UCSD-AML1 (cell line): ENCODE data around the gene HTR2B.
"Not testable (repeated sequence)": the region's sequence is repeated elsewhere in the genome, so short reads cannot be mapped to it uniquely, and the experiment has no call there.

ENCODE experiments used
- DNase-seq: peaks from one replicate; lab custom pipeline; 2025; ENCODE audit not compliant: unreplicated experiment; lab: John Stamatoyannopoulos, UW

The HTR2B gene

DNA sequence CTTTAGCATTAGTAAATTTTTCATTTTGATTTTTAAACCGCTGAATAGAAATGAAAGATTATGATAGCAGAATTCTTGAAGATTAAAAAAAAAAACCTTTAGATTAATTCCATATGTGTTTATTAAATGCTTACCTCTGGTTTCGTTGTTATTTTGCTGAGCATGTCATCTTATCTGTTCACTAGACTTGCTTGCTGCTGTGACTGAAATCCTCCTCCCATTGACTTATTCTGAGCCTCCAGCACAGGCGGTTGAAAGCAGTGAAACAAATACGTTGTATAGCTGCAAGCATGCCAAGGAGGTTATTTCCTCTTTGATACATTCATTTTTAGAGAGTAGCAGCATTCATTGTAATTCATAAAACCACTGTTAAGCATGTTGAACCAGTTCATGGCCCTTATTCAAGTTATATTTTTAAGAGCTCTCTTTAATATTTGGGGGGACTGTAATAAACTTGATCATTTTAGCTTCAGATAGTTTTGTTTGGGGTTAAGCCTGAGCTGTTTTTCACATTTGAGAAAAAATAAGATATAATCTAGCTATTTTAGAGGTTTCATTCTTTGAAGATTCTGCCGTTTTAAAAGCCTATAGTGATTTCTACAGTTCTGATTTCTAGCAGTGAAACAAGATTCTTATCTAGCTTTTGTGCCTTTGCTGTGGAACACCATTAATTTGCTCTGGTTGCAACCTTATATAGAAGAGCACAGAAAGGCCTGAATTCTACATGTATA is at the start of gene HTR2B:
Gene HTR2B (minus strand): TSS at position 205 of the 731 bp plus-strand sequence. CDS start 1,278 bp downstream, outside the sequence.
- no peak for DNase-seq

DNA sequence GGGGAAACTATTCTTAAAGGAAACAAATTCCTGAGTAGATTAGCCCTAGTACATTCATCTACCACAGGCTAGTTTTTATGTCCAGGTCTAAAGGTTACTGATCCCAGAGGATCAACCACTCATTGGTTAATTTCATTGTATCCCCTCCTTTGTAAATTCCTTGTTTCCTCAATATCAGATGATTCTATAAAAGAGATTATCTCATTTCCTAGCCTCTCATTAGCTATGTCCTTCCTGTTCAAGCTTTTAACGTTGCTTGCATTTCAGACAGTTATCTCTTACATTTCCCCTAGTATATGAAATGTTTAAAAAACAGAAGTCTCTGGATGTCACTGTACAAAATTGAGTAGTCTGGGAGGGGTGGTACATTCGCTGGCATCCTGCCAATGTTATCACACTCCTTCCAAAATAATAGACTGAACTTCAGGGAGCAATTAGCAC is 49.4 kb upstream of the HTR2B start:
- DNase-seq, result no peak

- DNase-seq, result no peak
Measured at GRCh38 chr2:231172025-231172424, 47.2 kb upstream of the HTR2B start.

DNA sequence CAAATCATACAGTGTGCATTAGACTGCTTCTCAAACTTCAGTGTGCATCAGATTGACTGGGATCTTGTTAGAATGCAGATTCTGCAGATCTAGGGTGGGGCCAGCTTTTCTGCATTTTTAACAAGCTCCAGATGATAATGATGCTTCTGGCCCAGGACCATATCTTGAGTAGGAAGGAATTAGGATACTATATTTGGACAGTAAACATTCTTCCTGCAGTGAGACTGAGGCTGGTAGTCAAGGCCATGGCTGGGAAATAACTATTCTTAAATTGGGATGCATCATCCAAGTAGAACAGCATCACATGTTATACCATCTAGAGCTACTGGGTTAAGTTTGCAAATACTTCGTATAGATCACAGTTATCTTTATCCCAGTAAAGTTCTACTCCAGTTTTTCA is 45.2 kb upstream of the HTR2B start:
- no peak for DNase-seq

DNA sequence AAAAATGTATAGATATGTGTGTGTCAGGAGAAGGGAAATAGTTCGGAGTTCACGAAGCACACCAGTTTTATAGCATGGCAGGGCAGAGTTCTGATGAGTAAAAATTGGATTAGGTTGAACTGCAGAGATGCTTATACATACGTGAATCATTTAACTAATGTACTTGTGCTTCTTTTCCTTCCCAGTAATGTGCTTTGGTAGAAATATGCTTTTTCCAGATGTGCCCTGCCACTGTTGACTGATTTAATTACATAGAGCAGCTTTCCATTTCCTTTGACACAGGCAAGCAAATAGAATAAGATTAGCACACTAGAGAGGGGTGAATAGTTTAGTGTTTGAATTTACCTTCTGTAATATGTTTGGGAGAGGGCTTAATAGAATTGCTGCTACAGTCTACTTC is 44.6 kb upstream of the HTR2B start:
- no peak for DNase-seq

DNA sequence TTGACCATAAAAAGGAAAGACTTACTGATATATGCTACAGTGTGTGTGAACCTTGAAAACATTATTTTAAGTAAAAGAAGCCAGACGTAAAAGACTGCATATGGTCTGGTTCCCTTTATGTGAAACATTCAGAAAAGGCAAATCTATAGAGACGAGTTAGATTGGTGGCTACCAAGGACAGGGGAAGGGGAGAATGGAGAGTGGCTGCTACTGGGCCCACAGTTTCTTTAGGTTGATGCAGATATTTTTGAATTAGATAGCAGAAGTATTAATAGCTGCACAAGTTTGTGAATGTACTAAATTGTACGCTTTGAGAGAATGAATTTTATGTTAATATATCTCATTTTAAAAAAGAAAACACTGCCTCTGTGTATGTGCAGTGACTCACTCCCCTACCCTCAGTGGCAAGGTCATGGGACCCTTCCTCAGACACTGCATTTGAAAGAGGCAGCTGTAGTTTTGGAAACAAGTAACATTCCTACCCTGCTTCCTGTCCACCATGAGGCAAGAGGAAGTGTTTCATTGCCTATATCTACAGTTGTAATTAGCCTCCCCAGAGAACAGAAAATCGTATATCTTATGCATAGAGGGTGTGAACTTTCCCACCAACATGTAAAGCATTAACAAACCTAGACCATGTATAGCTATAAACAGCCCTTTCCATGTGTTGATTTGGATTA is 43.8 kb upstream of the HTR2B start:
- DNase-seq, result no peak

DNA sequence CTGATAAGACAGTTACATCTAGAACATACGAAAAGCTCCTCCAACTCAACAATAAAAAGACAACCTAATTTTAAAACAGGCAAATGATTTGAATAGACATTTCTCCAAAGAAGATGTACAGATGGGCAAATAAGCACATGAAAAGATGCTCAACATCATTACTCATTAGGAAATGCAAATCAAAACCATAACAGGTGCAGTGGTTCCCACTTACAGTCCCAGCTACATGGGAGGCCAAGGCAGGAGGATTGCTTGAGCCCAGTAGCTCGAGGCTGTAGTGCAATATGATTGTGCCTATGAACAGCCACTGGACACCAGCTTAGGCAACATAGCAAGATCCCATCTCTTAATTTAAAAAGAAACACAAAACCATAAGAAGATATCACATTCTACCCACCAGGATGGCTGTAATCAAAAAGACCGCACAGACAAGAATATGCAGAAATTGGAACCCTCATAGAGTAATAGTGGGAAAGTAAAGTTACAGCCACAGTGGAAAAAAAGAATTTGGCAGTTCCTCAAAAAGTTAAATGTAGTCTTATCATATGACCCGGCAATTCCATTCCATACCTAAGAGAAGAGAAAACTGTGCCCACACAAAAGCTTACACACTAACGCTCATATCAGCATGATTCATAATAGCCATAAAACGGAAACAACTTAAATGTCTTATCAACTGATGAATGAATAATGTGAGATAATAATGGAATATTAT is 43.1 kb upstream of the HTR2B start:
- DNase-seq, result no peak

GRCh38 chr2:231163414-231164095 is 38.7 kb upstream of the HTR2B start:
- DNase-seq, result no peak

DNA sequence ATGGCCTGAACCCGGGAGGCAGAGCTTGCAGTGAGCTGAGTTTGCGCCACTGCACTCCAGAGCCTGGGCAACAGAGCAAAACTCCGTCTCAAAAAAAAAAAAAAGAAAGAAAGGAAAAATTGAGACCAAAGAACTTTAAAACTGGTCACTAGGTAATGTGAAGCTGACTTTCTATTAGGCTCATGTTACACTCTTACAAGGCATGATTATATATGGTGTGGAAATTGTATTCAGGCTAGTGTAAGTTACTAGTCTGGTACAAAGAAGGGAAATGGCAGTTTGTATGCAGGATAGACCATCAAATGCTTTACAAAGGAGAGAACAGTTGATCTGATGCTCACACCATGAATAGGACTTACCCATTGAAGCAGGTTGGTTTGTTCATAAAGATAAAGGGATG is 38.2 kb upstream of the HTR2B start:
- DNase-seq, result no peak

- DNase-seq, result no peak
Measured at GRCh38 chr2:231161877-231162329, 37.1 kb upstream of the HTR2B start.

DNA sequence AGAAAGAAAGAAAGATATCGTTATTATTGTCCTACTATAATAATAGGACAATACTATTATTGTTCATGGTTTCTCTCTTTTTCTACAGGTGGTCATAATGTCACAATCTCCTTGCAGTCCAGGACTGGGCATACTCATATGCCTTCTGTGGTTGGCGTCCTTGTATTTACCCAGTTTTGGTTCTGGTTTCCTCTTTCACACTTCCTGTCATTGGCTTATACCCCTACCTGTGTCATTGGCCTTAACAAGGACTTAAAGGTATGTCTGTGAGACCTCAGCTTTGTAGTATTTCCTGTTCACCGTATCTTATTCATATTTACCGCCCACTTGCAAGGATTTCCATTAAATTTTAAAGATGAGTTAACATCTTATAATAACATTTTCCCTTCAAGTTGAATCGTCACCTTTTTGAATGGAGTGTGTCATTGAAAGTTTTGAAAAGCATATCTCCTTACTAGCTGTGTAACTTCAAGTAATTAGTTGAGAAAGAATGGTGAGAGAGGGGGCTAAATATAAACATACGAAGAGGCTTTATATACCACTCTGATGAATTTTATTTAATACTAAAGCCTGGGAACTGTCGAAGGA is 36.5 kb upstream of the HTR2B start:
- DNase-seq, result no peak

DNA sequence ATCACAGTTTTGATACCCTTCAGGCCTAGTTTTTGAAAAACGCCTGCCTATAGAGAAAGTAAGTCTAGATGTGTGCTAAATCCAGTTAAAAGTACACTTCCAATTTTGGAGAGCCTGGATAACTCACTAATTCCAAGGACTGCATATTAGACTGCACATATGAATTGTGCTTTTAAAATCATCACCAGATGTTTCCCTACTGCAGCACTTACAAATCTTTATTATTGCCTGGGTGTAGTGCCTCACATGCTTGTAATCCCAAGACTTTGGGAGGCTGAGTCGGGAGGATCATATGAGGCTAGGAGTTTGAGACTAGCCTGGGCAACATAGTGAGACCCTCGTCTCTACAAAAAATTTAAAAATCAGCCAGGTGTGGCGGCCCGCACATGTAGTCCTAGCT is 35.9 kb upstream of the HTR2B start:
- DNase-seq, result no peak

GRCh38 chr2:231159306-231159705 is 34.5 kb upstream of the HTR2B start:
- no peak for DNase-seq

- DNase-seq, result no peak
Measured at GRCh38 chr2:231152800-231153557, 28.1 kb upstream of the HTR2B start.

GRCh38 chr2:231146665-231147064 is 21.8 kb upstream of the HTR2B start:
- DNase-seq, result no peak

- no peak for DNase-seq
Measured at GRCh38 chr2:231144896-231145295, 20.1 kb upstream of the HTR2B start.

DNA sequence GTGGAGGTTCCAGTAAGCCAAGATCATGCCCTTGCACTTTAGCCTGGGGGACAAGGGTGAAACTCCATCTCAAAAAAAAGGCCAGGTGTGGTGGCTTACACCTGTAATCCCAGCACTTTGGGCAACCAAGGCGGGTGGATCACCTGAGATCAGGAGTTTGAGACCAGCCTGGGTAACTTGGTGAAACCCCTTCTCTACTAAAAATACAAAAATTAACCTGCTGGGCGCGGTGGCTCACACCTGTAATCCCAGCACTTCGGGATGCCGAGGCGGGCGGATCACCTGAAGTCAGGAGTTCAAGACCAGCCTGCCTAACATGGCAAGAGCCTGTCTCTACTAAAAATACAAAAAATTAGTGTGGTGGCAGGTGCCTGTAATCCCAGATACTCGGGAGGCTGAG is 16.0 kb upstream of the HTR2B start:
- not testable (repeated sequence) for DNase-seq

DNA sequence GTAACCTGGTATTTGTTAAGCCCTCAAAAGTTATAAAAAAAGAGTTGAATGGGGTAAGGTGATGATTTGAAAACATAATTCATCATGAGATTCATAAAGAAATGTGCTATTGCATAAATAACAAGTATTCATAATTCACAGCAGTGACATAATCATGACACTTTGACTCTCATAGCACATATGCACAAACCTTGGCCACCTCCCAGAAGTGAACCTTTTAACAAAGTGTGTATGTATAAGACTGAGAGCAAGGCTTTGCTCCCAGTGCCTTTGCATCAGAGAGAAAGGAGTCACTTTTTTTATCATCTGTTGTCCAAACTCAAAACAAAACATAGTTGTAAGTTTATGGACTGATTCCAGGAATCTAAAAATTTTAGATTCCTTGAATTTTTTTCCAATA is 15.0 kb upstream of the HTR2B start:
- DNase-seq, result no peak

DNA sequence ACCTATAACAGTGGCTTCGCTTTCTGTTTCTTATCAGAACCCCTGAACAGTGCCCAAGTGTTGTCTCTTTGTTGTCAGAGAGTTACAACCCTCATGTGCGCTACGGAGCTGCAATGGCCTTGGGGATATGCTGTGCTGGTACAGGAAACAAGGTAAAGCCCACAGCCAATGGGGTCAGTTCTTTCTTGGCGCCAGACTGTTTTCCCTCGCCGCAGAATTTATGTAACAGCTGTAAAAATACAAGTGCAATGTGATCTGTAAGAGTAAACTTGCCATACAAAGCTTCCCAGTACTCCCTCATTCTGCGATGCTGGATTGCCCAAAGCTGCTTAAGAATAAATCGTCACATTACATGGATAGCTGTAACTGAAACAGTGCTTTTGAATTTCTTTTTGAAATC is 13.9 kb upstream of the HTR2B start:
- no peak for DNase-seq
